GM21528 (cell line): ENCODE measurements around the gene CAPRIN2.

Source experiments
- ATAC-seq: cut with Tn5 transposase; IDR thresholded peaks from one replicate; pipeline ENCODE4 v1.9.1; 2021; ENCODE audit warnings: mild to moderate bottlenecking, moderate library complexity; ENCODE audit not compliant: unreplicated experiment, low FRiP score

Gene CAPRIN2

GRCh38 chr12:30707613-30708342, 47.0 kb downstream of the CAPRIN2 start:
- ATAC-seq = no peak

GRCh38 chr12:30706476-30706875, 48.3 kb downstream of the CAPRIN2 start:
- no peak for ATAC-seq

DNA sequence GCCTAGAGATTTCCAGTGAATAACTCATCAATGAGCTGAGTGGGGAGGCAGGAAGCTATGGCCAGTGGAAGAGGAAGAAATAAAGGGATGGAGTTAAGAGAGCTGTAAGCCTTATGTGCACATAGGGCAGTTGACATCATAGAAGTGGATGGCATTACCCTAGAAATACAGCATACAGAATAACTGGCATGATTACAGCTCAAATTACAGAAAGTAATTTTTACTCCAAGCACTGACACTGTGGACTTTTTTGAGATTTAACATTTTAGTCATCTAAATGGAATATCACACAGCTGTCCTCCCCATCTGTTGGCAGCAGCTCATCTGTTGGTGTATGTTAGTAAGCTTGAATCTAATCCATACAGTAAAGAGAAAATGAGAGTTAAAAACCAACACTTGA, 53.7 kb downstream of the CAPRIN2 start:
- ATAC-seq = no peak

DNA sequence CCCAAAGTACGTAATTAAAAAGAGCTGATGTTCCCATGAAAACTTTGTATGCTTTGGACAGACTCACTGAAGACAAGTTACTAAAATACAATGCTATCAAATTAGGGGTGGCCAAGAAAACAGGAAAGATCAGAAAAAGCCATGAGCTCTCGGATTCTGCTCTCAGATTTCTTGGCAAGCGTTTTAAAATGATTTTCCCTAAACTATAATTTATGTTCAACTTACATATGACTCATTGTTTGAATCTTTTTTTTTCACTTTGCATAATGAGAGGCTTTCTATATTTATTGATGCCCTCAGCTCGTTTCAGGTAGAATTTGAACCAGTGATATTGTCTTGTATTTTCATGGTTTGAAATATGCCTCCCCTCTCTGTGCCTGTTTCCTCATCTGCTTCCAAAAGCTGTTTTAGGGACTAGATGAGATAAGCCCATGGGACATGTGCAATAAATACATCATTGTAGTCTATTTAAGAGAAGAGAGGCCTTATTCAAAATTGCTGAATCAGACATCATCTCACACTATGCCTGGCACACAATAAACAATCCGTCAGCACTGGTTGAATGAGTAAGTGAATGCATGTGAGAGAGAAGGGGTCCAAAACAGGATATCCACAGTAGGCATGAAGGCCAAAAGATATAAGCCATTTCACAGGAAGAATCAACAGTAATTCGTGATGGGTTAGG, 54.4 kb downstream of the CAPRIN2 start:
- no peak for ATAC-seq

DNA sequence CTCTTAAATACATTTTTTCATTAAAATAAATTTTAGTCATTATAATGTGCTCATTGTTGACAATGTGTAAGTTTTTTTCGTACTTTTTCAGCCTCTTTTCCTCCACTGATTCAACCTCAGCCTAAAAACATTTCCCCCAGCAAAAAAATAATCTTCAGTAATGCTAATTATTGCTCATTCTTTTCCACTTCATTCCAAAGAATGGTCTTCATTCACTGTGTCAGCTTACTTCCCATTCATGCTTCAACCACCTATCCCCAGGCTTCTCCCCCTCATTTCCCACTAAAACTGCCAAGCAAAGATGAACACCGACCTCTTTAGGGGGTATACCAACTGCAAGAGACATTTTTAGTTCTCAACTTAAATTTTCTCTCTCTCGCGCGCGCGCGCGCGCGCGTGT, 56.4 kb downstream of the CAPRIN2 start:
- ATAC-seq = no peak

- ATAC-seq = no peak
Observed at GRCh38 chr12:30696943-30697342, 57.8 kb downstream of the CAPRIN2 start.

GRCh38 chr12:30696486-30696885, 58.3 kb downstream of the CAPRIN2 start:
- no peak for ATAC-seq

DNA sequence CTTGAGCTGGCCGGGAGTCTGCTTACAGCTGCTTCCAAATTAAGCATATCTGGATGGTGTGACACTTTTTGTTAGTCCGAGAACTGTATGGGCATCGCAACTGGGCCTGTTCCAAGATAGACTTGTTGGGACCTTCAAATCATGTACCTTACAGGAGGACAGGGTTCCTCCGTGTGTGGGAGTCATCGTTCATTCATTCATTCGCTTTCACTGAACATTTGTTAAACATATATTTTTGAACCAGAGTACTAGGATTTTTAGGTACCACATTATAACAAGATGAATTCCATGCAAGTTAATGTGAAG, 58.7 kb downstream of the CAPRIN2 start:
- ATAC-seq = peak; percentile 49

DNA sequence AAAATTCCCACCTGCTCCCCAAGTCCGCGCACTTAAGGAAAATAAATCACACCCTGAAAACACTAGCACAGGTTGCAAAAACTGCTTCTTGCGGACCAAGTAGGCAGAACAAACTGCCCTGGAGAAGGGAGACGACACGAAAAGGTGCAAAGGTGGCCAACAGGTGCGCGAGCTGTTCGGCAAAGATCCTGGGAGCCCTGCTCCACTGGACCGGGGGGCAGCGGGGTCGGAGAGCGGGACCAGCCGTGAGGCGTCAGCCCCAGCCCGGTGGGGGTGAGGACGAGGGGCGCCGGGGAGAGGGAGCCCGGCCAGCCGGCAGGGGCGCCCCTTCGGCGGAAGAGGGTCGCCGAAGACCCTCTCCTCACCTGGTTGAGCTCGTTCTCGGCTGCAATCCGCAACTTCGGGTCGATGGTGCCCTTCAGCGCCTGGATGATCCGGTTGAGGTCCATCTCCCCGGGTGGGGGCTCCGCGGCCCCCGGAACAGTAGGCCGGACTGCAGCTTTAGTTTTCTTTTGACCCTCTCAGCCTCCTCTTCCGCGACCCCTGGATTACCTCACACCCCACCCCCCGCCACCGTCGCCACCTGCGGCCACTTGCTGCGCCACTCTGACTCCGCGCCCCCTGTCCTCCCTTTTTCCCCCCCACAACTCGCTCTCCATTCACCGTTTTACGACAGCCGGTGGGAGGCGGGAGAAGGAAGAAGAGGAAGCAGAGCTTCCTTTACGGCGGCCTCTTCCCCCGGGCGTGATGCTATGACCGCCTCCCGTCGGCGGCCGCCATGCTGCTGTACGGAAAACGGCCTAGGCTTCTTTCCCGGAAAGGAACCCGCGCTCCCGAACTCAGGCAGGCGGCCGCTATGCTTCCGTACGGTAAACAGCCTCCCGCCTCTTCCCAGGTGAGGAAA, 59.3 kb downstream of the CAPRIN2 start, which contains the start of gene IPO8:
IPO8 (minus strand) TSS at position 671 of the 904 bp plus-strand sequence; CDS start at position 449, 222 bp downstream.
- ATAC-seq = peak; percentile 78

DNA sequence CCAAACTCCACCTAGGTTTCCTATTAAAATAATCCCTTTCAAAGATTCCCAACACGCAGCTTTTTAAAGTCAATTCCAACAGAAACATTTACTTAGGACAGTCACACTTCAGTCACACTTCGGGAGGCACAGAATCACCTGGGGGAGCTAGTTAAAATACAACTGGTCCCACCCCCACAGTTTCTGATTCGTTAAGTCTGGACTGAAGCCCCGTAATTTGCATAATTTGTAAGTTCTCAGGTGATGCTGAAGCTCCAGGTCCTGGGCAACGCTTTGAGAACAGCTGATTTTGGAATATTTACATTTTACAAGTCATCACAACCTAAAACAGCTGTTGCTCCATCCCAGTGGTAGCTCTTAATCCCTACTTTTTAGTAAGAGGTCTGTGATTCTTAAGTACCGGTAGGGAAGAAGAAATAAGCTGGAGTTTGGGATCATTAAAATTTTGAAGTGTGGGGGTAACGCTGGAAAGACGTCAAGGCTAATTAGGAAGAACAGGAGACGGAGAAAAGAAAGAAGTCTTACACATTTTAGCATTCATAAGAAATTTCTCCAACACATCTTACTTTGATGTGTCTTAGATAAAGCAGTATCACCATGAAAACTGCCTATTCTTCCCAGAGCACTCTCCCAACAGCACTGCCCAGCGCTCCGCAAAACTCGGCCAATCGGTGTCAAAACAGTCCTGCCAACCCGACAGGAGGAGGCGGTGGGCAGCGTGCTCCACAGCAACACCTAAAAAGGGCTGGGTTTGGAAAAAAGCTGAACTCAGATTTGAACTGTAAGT, 60.1 kb downstream of the CAPRIN2 start:
- no peak for ATAC-seq

DNA sequence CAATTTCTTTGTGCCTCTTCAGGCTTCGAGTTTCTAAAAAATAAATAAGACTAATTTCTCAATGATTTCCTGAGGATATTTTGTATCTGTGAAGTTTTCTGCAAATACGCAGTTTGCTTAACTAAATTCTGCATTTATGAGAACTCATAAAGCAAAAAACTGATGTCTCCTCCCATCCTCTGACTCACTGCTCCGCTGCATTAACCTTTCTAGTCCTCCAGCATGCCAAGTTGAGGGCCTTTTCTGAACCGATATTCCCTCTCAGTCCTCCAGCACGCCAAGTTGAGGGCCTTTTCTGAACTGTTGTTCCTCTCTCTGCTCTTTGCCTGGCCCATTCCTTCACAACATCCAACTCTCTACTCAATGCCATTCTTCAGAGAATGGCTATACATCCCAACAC, 62.3 kb downstream of the CAPRIN2 start:
- no peak for ATAC-seq

DNA sequence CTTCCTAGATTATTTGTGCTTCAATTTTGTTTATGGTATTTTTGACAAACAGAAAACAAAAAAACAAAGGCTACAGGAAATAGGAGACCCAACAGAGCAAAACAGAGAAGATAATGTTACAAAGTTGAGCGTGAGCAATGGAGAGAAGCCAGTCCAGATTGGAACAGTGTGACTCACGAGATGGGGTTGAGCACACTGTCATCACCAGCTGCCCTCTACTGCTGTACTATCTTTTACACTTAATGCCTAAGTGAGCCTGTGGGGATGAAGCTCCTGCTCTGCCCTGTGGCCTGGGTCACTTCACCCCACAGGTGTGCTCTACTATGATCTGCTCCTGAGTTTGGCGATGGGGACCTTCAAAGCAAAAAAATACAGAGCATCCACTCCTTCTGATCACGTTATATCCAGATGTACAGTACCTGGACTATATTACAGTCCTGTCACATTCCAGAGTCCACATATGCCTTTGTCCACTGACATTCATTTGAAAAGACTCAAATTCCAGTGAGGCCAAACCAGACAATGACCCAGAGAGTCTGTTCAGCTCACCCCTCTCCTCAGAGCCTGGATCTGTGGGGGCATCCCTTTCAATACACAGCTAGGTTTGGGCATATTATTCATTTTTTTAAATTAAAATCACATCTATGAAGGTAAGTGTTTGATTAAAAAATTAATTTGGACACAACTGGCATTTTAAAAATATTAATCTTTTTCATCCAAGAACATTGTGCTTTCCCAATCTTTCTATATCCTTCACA, 63.5 kb downstream of the CAPRIN2 start:
- ATAC-seq = no peak

DNA sequence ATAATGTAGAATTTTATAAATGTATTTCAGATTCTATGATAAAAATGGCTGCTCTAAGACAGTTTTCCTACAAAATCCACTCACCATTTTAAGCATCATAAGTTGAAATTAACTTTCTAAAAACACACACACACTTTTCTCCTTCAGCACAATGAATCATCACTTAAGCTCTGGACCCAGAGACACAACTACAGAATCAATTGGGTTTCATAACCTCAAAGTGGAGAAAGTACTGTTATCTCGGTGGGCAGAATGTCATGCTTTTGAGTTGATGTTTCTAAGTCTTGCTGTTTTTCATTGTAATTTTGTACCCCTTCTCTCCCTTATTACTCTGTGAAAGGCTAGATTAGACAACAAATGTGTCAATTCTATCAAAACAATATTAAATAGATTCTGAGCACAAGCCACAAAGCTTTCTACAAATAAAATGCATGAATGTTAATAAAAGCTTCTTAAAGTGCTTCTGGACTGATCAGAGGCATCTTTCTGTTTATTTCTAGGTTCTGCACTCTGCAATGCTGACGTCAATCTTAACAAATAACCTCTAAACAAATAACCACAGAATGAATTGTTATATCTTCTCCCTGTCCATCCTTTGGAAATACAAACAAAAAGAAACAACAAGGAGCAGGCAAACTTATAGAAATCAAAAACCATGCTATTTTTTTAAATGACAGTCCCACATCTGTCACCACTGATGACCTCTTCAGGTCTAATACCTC, 67.3 kb downstream of the CAPRIN2 start:
- no peak for ATAC-seq

GRCh38 chr12:30679241-30679640, 75.5 kb downstream of the CAPRIN2 start:
- ATAC-seq = no peak

GRCh38 chr12:30678221-30678620, 76.5 kb downstream of the CAPRIN2 start:
- no peak for ATAC-seq

- no peak for ATAC-seq
Observed at GRCh38 chr12:30661210-30661609, 93.5 kb downstream of the CAPRIN2 start.
